Karpas-422 (cell line): ENCODE results near the gene CDKAL1. TPM values are rescaled to one million over a fixed set of nuclear protein-coding genes. Genes with fewer than 3 reads are reported as not detected.

Experiments
- DNase-seq: peaks from one replicate; pipeline ENCODE4 v3.0.0-alpha.2; 2015
- H2AFZ ChIP-seq: fragments of 200-600 bp; sonication (generic); 2 replicates; pipeline ENCODE4 v1.6.1; 2014; ENCODE audit warnings: antibody characterized with exemption, low read length, mixed read lengths
- H3K27ac ChIP-seq: fragments of 200-600 bp; sonication (generic); 2 replicates; pipeline ENCODE4 v1.5.1; 2014; ENCODE audit warnings: mild to moderate bottlenecking, low read length, moderate library complexity
- H3K27me3 ChIP-seq: fragments of 200-600 bp; sonication (generic); 2 replicates; pipeline ENCODE4 v1.6.1; 2014; ENCODE audit warnings: low read length, mixed read lengths
- H3K36me3 ChIP-seq: fragments of 200-600 bp; sonication (generic); 2 replicates; pipeline ENCODE4 v1.6.1; 2014; ENCODE audit warnings: low read length, mixed read lengths; ENCODE audit not compliant: insufficient read depth
- H3K4me1 ChIP-seq: fragments of 200-600 bp; sonication (generic); 2 replicates; pipeline ENCODE4 v1.6.1; 2014; ENCODE audit warnings: mild to moderate bottlenecking, low read length, mixed read lengths
- H3K4me2 ChIP-seq: fragments of 200-600 bp; sonication (generic); 2 replicates; pipeline ENCODE4 v1.6.1; 2014; ENCODE audit warnings: low read length, low read depth, mild to moderate bottlenecking; ENCODE audit not compliant: poor library complexity, severe bottlenecking
- H3K4me3 ChIP-seq: fragments of 200-600 bp; sonication (generic); 2 replicates; pipeline ENCODE4 v1.5.1; 2014; ENCODE audit warnings: mild to moderate bottlenecking, antibody characterized with exemption, low read length, mixed read lengths
- H3K79me2 ChIP-seq: fragments of 200-600 bp; sonication (generic); 2 replicates; pipeline ENCODE4 v1.6.1; 2014; ENCODE audit warnings: mild to moderate bottlenecking, low read length, mixed read lengths
- H3K9ac ChIP-seq: fragments of 200-600 bp; sonication (generic); 2 replicates; pipeline ENCODE4 v1.6.0; 2014; ENCODE audit warnings: low read length
- H3K9me2 ChIP-seq: fragments of 200-600 bp; sonication (generic), shearing (Covaris generic); replicated peaks from 2 replicates; pipeline ENCODE4 v1.6.0; 2014; ENCODE audit warnings: mild to moderate bottlenecking, low read length, moderate library complexity; ENCODE audit not compliant: insufficient read depth
- H3K9me3 ChIP-seq: fragments of 300-700, 200-600 bp; sonication (generic); 2 replicates; pipeline ENCODE4 v1.6.1; 2014; ENCODE audit warnings: low read length, mixed read lengths
- H4K20me1 ChIP-seq: fragments of 200-600 bp; sonication (generic); 2 replicates; pipeline ENCODE4 v1.6.1; 2014; ENCODE audit warnings: mild to moderate bottlenecking, antibody characterized with exemption, low read length, low read depth; ENCODE audit not compliant: insufficient read depth
- total RNA-seq: library from RNA; depleted of rRNA; stranded (reverse); fragments of >200 nt; shearing (Covaris generic); gene quantifications from 2 replicates; pipeline ENCODE4 v1.2.3, GENCODE V29; 2014; ENCODE audit warnings: low replicate concordance

CDKAL1 gene
- total RNA-seq, 1 experiment from 2014 or later: 23.7 TPM

DNA sequence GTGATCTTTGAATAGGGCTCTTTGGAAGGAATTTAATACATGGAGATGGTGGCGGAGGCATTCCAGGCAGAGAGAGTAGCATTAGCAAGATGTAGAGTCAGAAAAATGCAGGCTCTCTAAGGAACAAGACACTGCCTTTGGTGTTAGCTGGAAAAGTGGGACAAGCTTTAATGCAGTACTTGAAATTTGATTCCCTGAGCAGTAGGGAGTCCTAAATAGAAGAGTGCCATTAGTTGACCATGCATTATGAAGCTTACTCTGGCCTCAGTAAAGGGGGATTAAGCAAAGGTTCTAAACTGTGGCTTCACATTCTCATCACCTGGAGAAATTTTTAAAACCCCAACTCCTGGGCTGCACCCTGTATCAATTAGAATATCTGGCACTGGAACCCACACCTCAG, 564.5 kb downstream of the CDKAL1 start:
- Histone ChIP-seq H3K4me1 (peaks cover 10% of the 10 kb centered on the region), H3K9ac (no peak overlapping the region), H3K27me3 (no peaks in the 10 kb centered on the region), H3K27ac (no peak overlapping the region), H3K79me2 (no peaks in the 10 kb centered on the region), H3K9me3 (no peaks in the 10 kb centered on the region), H2AFZ (no peak overlapping the region), H3K4me2 (no peak overlapping the region), H4K20me1 (no peaks in the 10 kb centered on the region), H3K36me3 (no peaks in the 10 kb centered on the region), H3K9me2 (no peaks in the 10 kb centered on the region; the same call in 1 of the 2 replicates), H3K4me3 (no peak overlapping the region)
- no peak for DNase-seq

DNA sequence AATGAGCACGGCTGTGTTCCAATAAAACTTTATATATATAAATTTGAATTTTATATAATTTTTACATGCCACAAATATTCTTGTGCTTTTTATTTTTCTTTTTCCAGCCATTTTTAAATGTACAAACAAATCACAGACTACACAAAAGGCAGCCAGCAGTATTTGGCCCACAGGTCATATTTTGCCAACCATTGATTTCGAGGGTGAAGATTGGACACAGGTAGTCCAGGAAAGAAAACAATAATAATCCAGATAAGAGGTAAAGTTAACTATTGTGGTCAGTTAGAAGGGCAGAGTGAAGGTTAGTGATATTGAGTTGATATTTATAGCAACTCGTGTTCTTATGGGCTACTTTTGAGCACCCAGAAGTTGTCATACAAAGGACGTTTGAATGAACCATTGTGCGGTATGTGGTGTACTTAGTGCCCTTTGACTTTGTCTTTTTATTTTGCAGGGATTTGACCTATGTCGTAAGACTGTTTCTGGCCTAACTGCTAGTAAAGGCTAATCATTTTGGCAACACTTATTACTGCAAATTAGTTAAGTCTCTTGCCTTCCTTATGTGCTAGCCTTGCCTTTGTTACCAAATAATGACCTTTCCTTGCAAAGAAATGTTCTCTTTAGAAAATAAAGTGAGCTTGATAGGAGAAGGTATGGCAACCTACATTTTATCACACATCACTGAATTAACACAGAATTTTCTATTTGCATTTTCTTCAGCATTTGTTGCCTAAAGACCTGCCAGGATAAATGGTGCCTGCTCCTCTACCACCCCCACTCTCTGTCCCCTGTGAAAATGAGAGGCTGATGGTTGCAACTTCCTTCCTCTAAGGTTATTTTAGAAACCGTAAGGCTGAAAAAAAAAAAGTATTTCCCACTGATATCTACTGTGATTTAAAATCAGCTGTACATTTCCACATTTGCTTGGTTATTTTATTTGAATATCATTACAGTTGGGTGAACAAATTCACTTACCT, 565.4 kb downstream of the CDKAL1 start:
- Histone ChIP-seq H3K4me2 (no peak overlapping the region), H3K4me1 (peaks cover 10% of the 10 kb centered on the region)
- DNase-seq: no peak

DNA sequence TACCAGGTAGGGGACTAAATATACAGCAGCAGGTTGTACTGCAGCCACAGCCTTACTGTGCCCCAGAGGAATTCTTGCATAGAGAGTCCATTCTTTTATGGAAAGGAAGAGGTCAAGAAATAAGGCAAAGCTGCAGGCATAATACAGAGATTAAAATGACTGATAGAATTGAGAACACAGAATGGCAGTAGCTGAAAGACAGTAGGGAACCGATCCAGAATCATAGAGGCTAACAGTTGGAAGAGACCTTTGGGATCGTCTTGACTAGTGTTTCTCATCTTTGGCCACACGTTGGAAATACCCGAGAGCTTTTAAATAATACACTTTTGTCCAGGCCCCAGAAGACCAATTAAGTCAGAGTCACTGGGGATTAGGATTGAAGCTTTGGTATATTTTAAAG, 566.7 kb downstream of the CDKAL1 start:
- DNase-seq: no peak
- H3K79me2 ChIP-seq: no peaks in the 10 kb centered on the region
- no peaks in the 10 kb centered on the region for H4K20me1 ChIP-seq
- H3K9me2 ChIP-seq: no peaks in the 10 kb centered on the region; the same call in 1 of the 2 replicates
- H3K4me2 ChIP-seq: no peak overlapping the region
- H3K36me3 ChIP-seq: no peaks in the 10 kb centered on the region
- H3K4me1 ChIP-seq: peaks cover 10% of the 10 kb centered on the region
- H3K27me3 ChIP-seq: no peaks in the 10 kb centered on the region
- H3K9me3 ChIP-seq: no peaks in the 10 kb centered on the region
- no peak overlapping the region for H3K27ac ChIP-seq
- no peak overlapping the region for H3K4me3 ChIP-seq
- H3K9ac ChIP-seq: no peak overlapping the region
- H2AFZ ChIP-seq: no peak overlapping the region

More for the DNA sequence above, 565.4 kb downstream of the CDKAL1 start:
- no peak overlapping the region for H3K4me3 ChIP-seq
- H3K79me2 ChIP-seq: no peaks in the 10 kb centered on the region
- H3K27ac ChIP-seq: no peak overlapping the region
- no peak overlapping the region for H2AFZ ChIP-seq
- no peaks in the 10 kb centered on the region; the same call in 1 of the 2 replicates for H3K9me2 ChIP-seq
- H3K36me3 ChIP-seq: no peaks in the 10 kb centered on the region
- no peaks in the 10 kb centered on the region for H4K20me1 ChIP-seq
- H3K9ac ChIP-seq: no peak overlapping the region
- no peaks in the 10 kb centered on the region for H3K9me3 ChIP-seq
- H3K27me3 ChIP-seq: no peaks in the 10 kb centered on the region

DNA sequence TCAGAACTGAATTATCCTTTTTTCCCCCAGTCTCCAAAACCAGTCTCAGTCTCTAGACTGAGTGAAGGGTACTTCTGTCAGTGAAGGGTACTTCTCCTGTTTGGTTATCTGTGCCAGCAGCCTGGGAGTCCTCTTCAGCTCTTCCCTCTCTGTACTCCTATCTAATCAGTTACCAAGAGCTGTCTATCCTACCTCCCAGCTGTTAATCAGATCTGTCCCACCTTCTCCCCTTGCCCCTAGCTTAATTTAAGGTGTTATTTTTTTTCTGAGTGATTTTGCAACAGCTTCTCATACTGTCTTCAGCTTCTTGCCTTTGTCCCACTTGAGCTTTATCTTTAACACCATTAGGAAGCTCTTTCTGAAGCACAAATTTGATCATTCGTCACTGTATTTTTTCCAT, 567.4 kb downstream of the CDKAL1 start:
- DNase-seq: no peak
- Histone ChIP-seq H3K9me3 (no peaks in the 10 kb centered on the region), H3K9ac (no peak overlapping the region)

DNA sequence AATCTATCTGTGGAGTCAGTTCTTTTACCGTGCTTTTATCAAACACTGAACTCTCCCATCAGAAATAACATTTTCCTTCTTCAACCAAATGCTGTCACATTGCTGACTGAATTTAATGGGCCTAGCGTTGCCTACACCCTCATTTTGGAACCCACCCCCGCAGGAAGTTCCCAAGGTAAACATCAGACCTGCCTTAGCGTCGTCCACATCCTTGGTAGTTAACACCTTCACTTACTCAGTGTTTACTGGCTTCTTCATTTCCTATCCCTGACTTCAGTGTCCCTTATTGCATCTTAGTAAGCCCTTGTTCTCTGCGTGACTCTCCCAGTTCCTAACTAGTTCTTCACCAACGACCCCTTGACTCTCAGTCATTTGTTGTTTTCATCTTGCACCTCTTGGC, 567.9 kb downstream of the CDKAL1 start:
- H3K36me3 ChIP-seq: no peaks in the 10 kb centered on the region
- peaks cover 10% of the 10 kb centered on the region for H3K4me1 ChIP-seq
- no peaks in the 10 kb centered on the region for H3K79me2 ChIP-seq
- DNase-seq: no peak
- H3K27me3 ChIP-seq: no peaks in the 10 kb centered on the region
- no peak overlapping the region for H3K4me3 ChIP-seq
- no peak overlapping the region for H3K4me2 ChIP-seq
- no peaks in the 10 kb centered on the region; the same call in 1 of the 2 replicates for H3K9me2 ChIP-seq
- H2AFZ ChIP-seq: no peak overlapping the region
- H3K27ac ChIP-seq: no peak overlapping the region
- no peak overlapping the region for H3K9ac ChIP-seq
- H4K20me1 ChIP-seq: no peaks in the 10 kb centered on the region
- no peaks in the 10 kb centered on the region for H3K9me3 ChIP-seq

More for the DNA sequence above, 567.4 kb downstream of the CDKAL1 start:
- H2AFZ ChIP-seq: no peak overlapping the region
- H3K79me2 ChIP-seq: no peaks in the 10 kb centered on the region
- H3K9me2 ChIP-seq: no peaks in the 10 kb centered on the region; the same call in 1 of the 2 replicates
- H3K4me1 ChIP-seq: peaks cover 10% of the 10 kb centered on the region
- no peaks in the 10 kb centered on the region for H4K20me1 ChIP-seq
- H3K4me2 ChIP-seq: no peak overlapping the region
- no peaks in the 10 kb centered on the region for H3K36me3 ChIP-seq
- H3K4me3 ChIP-seq: no peak overlapping the region
- no peak overlapping the region for H3K27ac ChIP-seq
- H3K27me3 ChIP-seq: no peaks in the 10 kb centered on the region

DNA sequence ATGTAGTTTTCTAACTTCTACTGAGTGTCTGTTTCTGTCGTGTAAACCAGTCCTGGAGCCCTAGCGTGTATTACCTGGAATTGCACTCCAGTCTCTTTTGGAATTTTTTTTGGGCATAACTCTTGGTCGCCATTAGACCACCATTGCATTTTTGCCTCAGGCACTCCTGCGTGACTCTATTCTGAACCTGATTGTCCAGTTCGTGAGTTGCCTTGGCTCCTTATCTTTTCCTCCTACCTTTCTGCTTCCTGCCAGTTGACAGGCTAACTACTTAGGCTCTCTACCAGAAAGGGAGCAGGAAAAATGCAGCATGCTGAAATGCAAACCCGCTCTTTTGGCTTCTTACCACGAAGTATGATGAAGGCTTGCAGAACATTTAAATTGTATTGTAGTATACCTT, 568.4 kb downstream of the CDKAL1 start:
- no peaks in the 10 kb centered on the region for H3K9me3 ChIP-seq
- H2AFZ ChIP-seq: no peak overlapping the region
- H3K9me2 ChIP-seq: no peaks in the 10 kb centered on the region; the same call in 1 of the 2 replicates
- no peaks in the 10 kb centered on the region for H3K36me3 ChIP-seq
- no peaks in the 10 kb centered on the region for H3K79me2 ChIP-seq
- H3K4me3 ChIP-seq: no peak overlapping the region
- peaks cover 10% of the 10 kb centered on the region for H3K4me1 ChIP-seq
- no peak overlapping the region for H3K9ac ChIP-seq
- no peaks in the 10 kb centered on the region for H3K27me3 ChIP-seq
- DNase-seq: no peak
- no peak overlapping the region for H3K27ac ChIP-seq
- no peak overlapping the region for H3K4me2 ChIP-seq
- no peaks in the 10 kb centered on the region for H4K20me1 ChIP-seq

DNA sequence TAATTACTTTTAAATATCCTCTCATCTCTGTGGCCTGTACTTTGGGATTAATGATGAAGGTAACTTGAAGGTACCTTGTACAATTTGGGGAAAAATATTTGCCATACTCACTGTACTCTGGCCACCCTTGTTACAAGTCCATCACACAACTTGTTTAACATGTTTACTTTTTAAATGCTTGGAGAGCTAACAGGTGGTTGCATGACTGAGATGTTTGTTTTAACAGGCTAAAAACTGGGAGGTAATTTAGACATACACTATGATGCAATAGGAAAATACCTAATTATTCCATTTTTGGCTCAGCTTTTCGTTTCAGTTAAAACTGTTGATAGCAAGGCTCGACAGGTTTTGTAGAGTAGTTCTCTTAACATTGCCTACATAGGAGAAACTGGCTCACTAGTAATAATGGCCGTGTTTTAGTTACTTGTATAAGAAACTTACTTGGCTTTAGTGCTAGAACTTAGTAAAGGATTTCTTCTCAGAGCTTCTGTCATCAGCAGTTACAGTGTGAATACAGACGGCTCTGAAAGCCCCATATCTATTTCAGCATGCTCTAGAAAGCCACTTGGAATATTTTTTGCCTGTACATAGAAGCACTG, 569.5 kb downstream of the CDKAL1 start:
- no peak overlapping the region for H3K27ac ChIP-seq
- H3K9me2 ChIP-seq: no peaks in the 10 kb centered on the region
- H3K9me3 ChIP-seq: no peaks in the 10 kb centered on the region
- no peaks in the 10 kb centered on the region for H4K20me1 ChIP-seq
- no peaks in the 10 kb centered on the region for H3K27me3 ChIP-seq
- H2AFZ ChIP-seq: no peak overlapping the region
- H3K79me2 ChIP-seq: no peaks in the 10 kb centered on the region
- peaks cover 10% of the 10 kb centered on the region for H3K4me1 ChIP-seq
- no peak overlapping the region for H3K4me3 ChIP-seq
- no peak overlapping the region for H3K9ac ChIP-seq
- no peak overlapping the region for H3K4me2 ChIP-seq
- no peak for DNase-seq
- no peaks in the 10 kb centered on the region for H3K36me3 ChIP-seq

DNA sequence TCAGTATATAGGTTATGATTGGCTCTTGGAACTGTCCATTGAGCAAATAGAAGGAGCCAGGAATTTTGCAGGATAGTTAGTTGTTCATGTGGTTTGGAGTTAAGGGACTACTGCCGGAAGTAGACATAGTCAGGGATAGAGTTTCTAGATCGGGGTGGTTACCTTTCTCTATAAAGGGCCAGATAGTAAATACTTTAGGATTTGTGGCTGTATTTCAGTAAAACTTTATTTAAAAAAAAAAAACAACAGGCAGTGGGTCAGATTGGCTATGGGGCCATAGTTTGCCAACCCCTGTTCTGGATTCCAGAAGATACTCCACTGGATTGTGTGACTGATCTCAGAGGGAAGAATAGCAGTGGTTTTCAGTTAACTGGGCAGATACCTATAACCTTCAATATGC, 570.0 kb downstream of the CDKAL1 start:
- no peaks in the 10 kb centered on the region for H4K20me1 ChIP-seq
- no peaks in the 10 kb centered on the region for H3K27me3 ChIP-seq
- H3K9me3 ChIP-seq: no peaks in the 10 kb centered on the region
- peaks cover 10% of the 10 kb centered on the region for H3K4me1 ChIP-seq
- no peaks in the 10 kb centered on the region for H3K79me2 ChIP-seq
- DNase-seq: no peak
- H3K9me2 ChIP-seq: no peaks in the 10 kb centered on the region
- H3K4me2 ChIP-seq: no peak overlapping the region
- H3K4me3 ChIP-seq: no peak overlapping the region
- H2AFZ ChIP-seq: no peak overlapping the region
- H3K36me3 ChIP-seq: no peaks in the 10 kb centered on the region
- no peak overlapping the region for H3K27ac ChIP-seq
- H3K9ac ChIP-seq: no peak overlapping the region
